NCI-H526 (cell line): ENCODE data around the gene PGPEP1.
"Not testable (repeated sequence)": the region's sequence is repeated elsewhere in the genome, so short reads cannot be mapped to it uniquely, and the experiment has no call there.

Experiments
- DNase-seq, 2 experiments: peaks; one replicate each; lab custom pipeline; 2025; lab: John Stamatoyannopoulos, UW

The PGPEP1 gene

DNA sequence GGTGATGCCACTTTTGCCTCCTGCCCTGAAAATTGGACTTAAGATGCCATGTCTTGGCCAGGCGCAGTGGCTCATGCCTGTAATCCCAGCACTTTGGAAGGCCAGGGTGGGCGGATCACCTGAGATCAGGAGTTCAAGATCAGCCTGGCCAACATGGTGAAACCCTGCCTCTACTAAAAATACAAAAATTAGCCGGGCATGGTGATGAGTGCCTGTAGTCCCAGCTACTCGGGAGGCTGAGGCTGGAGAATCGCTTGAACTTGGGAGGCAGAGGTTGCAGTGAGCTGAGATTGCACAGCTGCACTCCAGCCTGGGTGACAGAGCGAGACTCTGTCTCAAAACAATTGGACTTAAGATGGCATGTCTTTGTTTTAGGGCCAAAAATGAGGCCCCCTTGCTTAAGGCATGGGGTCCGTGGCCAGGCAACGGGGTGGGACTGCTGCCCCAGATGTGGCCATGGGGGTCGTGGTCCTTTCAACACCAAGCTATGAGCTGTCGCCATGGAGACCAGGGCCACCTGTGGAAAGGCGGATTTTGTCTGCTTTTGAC is 24.0 kb downstream of the PGPEP1 start:
- DNase-seq, result not testable (repeated sequence)

DNA sequence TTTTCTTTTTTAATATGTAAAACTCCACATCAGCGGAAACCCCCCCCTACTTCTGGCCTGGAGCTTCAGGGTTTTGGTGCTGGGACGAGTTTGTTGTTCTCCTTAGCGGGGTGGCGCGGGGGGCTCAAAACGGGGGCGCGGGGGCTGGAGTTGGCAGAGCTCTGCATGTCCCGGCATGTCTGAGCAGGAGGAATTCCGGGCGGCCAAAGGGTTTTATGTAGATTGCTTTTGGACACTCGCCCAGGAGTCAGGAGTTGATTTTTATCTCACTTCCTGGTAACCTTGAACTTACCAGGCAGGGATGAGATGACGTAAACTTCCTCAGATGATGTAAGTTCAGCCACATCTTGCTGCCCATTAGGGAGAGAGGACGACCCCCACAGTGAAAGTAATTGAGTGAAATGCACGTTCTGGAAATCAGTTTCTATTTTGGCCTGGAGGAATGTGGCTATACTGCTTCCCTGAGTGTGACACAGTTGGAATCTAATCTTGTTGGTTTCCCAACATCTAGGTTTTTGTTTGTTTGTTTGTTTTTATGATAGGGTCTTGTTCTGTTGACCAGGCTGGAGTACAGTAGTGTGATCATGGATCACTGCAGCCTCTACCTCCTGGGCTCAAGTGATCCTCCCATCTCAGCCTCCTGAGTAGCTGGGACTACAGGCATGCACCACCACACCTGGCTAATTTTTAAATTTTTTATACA is 24.6 kb downstream of the PGPEP1 start:
- peak in 1 of 2 experiments; percentile 37 for DNase-seq

DNA sequence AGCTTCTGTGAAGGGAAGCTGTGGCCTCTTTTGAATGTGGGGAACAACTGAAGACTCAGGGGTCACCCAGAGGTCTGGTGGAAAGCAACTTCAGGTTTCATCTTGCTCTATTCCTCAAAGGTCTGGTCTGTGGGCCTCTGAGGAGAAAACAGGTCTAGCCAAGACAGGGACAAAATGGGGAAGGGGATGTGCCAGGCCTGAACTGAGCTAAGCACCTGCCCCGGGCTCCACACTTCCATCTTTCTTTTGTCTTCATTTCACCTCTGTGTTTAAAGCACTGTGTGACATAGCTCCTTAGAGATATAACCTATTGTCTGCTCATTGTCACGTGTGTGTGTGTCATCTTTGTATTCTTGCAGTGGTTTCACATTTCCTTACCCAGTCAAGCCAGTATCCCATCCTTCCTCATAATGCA is 25.6 kb downstream of the PGPEP1 start:
- no peak for DNase-seq

DNA sequence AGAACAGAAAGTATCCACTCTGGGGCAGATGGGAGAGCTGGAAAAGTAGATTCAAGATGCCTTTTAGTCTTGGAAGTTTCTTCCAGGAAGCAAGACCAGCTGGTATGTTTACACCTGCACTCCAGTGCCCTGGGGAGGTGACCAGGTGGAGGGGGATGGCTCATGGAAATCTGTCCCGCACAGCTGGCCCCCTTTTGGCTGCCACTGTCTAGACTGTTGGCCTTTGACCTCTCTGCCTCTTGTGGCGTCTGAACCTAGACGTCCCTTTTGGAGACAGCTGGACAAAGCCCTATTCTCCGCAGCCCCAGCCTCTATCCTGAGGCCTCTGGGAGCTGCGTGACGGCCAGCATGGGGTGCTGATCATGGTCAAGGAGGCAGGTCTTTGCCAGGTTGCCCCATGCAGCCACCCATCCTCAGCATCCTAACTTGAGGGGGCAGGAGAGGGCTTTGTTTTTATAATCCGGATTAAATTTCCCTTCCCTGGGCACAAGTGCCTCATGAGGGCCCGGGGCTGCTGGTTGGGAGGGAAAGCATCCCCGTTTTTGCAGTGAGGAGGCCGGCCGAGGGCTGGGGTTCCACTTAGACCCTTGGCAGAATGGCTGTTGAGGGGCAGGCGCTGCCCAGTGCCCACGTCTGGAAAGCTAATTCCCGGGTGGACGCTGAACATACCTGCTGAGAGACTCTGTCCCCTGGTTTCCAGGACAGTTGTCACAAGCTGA is 28.3 kb downstream of the PGPEP1 start:
- no peak for DNase-seq

DNA sequence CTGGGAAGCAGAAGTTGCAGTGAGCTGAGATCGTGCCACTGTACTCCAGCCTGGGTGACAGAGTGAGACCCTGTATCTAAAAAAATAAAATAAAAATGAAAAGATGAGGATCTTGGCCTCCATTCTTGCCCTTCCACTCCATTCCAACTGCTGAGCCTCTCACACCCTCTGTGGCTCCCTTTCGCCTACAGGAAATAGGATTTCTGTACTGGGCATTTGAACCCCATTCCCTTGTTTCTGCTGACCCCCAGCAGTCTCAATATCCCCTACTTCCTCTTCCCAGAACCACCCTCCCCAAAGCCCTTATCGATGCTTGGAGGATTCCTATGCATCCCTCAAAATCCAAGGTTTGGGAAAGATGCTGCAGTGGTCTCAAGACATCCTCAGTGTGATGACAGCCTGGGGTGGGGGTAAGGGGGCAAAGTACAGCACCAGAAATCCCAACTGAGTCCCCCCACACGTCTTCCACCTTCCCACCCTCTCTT is 33.1 kb downstream of the PGPEP1 start:
- DNase-seq, result no peak

DNA sequence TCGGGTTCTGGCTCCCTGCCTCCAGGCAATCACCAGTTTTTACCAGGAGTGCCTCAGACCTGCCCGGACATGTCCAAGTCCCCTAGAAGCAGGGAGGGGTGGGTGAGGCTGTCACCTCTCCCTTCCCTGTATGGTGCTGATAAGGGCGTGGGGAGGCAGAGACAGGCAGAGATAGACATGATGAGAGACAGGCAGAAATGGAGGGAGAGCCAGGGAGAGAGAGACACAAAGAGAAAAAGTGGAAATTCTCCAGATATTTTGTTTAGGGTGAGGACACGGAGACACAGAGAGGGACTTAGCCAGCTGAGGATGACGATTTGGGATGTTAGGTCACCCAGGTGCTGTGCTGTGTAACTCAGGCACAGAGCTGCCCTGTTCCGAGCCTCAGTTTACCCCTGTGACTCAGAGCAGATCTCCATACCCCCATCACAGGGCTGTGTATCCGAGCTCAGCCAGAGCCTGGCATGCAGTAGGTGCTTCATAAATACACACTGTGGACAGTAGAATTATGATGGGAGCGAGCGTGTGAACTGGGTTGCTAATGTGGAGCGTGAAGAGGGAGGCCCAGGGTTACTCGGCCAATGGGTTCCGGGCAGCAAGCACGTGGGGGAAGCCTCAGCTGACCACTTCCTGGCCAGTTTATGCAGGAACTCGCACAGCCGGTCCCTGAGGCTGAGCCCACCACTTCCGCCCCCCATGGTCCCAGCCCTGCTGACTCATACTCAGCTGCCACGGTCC is 33.7 kb downstream of the PGPEP1 start:
- peak in 1 of 2 experiments; percentile 33 for DNase-seq

DNA sequence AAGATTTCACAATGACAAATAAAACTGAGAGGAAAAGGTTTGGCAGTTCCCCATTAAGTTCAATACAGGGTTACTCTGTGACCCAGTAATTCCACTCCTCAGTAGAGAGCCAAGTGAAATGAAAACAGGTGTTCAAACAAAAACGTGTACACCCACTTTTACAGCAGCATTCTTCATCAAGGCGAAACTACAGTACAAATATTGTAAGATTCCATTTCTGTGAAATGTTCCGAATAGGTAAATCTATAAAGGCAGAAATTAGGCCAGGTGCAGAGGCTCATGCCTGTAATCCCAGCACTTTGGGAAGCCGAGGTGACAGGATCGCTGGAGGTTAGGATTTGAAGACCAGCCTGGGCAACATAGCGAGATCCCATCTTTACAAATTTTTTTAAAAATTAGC is 36.6 kb downstream of the PGPEP1 start:
- DNase-seq, result no peak

DNA sequence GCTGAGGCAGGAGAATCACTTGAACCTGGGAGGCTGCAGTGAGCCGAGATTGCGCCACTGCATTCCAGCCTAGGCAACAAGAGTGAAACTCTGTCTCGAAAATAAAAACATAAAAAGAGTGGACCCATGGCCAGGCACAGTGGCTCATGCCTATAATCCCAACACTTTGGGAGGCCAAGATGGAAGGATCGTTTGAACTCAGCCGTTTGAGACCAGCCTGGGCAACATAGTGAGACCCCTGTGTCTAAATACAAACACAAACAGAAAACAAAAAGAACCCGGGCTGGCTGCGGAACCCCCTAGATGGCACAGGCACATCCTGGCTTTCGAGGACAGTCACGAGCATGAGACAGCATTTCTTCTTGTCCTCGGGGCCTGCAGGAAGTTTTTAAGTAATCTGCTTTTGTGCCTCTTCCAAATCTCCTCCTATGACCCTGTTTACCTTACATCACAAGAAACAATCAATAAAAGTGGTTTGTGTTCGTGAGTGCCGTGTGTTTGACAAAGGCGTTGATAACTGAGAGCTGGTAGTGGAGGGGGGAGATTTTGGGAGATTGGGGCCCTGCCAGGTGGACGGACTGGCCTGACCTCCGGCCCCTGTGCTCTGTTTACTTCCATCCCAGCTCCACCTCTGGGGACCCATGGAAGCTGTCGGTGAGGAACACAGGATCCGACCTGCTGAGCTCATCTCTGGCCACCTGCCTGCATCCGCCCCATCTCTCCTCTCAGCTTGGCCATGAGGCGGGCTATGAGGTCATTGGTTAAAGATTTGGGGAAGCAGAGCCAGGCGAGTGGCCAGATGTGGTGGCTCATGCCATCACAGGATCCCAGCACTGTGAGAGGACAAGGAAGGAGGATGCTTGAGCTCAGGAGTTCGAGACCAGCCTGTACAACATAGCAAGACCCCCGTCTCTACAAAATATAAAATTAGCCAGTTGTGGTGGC is 39.7 kb downstream of the PGPEP1 start:
- DNase-seq, result no peak

DNA sequence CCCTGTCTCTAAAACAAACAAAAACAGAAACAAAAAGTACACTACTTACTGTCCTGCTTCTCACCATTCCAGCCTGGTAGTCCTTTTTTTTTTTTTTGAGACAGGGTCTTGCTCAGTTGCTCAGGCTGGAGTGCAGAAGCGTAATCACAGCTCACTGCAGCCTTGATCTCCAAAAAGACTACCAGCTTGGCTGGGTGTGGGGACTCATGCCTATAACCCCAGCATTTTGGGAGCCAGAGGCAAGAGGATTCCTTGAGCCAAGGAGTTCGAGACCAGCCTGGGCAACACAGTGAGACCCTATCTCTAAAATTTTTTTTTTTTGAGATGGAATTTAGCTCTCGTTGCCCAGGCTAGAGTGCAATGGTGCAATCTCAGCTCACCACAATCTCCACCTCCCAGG is 40.4 kb downstream of the PGPEP1 start:
- no peak for DNase-seq

DNA sequence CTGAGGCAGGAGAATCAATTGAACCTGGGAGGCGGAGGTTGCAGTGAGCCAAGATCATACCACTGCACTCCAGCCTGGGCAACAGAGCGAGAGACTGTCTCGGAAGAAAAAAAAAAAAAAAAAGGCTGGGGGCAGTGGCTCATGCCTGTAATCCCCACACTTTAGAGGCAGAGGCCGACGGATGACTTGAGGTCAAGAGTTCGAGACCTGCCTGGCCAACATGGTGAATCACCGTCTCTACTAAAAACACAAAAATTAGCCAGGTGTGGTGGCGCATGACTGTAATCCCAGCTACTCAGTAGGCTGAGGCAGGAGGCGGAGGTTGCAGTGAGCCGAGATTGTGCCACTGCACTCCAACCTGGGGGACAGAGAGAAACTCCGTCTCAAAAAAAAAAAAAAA is 43.2 kb downstream of the PGPEP1 start:
- not testable (repeated sequence) for DNase-seq

DNA sequence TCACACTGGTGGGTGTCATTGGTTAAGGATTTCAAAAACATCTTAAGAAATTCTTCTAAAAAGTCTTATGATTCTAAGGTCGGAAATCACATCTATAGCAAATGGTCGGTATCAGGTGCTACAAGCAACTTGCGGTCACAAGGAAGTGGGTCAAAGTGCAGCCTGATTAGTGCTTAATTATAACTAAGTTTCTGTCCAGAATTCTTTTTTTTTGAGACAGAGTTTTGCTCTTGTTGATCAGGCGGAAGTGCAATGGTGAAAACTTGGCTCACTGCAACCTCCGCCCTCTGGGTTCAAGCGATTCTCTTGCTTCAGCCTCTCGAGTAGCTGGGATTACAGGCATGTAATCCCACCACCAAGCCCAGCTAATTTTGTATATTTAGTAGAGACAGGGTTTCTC is 44.4 kb downstream of the PGPEP1 start:
- no peak for DNase-seq

DNA sequence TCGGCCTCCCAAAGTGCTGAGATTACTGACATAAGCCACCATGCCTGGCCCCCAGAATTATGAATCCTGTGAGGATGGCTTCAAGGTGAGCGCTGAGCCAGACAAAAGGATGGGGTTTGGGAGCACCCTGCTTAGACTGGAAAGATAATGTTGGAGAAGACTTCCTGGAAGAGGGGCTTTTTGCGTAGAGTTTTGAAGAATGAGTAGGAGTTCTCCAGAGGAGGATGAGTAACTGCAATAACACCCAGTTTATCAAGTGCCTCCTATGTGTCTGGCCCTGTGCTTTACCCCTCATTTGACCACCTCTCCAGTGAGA is 44.9 kb downstream of the PGPEP1 start:
- DNase-seq, result no peak

DNA sequence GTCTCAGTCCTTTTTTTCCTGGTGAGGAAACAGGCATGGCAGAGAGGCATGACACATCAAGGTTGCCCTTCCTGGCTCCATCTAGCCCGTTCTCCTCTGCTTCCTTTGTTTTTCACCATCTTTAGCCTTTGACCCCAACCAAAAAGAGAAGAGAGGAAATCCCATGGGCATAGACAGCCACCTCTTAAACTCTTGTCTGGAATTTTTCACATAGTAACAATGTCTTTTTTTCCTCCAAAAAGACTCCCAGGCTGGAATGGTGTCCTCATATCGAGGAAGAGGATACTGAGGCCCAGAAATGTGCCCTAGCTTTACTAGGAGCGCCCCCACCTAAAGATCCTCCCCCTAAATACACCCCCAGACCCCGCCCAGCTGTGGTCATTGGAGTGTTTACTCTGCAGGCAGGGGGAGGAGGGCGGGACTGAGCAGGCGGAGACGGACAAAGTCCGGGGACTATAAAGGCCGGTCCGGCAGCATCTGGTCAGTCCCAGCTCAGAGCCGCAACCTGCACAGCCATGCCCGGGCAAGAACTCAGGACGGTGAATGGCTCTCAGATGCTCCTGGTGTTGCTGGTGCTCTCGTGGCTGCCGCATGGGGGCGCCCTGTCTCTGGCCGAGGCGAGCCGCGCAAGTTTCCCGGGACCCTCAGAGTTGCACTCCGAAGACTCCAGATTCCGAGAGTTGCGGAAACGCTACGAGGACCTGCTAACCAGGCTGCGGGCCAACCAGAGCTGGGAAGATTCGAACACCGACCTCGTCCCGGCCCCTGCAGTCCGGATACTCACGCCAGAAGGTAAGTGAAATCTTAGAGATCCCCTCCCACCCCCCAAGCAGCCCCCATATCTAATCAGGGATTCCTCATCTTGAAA is 45.5 kb downstream of the PGPEP1 start, which contains the start of gene GDF15:
GDF15 (plus strand) TSS at position 484 of the 868 bp plus-strand sequence; CDS start at position 516, 32 bp downstream.
- DNase-seq, result peak in 1 of 2 experiments; percentile 18

DNA sequence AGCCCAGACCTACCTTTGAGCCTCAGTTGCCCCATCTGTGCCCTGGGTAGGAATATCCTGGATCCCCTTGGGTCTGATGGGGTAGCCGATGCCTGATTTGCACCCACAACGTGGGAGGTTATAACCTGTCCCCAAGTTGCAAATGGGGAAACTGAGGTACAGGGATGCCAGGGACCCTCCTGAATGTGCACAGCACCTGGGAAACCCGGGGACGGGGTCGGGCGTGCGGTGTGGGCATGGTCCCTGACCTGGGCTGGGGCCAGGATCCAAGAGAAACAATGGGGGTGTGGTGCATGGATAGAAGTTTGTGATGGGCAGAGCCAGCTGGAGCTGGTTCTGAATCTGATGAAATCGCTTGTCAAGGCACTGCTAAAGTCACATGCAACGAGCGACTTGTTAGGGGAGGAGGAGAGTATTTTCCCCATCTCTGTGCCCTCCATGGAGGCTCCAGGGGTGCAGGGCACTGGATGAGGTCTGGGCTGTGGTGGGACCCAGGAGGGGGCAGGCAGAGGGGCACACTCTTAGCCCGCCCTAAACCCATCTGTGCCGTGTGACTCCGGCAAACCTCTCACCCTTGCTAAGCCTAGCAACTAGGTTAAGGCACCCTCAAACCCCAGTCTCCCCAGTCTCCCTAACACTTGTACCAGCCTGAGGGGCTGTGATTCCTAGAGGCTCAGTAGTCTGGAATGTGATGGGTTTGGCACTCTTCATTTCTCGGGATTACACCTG is 46.3 kb downstream of the PGPEP1 start:
- DNase-seq, result no peak

DNA sequence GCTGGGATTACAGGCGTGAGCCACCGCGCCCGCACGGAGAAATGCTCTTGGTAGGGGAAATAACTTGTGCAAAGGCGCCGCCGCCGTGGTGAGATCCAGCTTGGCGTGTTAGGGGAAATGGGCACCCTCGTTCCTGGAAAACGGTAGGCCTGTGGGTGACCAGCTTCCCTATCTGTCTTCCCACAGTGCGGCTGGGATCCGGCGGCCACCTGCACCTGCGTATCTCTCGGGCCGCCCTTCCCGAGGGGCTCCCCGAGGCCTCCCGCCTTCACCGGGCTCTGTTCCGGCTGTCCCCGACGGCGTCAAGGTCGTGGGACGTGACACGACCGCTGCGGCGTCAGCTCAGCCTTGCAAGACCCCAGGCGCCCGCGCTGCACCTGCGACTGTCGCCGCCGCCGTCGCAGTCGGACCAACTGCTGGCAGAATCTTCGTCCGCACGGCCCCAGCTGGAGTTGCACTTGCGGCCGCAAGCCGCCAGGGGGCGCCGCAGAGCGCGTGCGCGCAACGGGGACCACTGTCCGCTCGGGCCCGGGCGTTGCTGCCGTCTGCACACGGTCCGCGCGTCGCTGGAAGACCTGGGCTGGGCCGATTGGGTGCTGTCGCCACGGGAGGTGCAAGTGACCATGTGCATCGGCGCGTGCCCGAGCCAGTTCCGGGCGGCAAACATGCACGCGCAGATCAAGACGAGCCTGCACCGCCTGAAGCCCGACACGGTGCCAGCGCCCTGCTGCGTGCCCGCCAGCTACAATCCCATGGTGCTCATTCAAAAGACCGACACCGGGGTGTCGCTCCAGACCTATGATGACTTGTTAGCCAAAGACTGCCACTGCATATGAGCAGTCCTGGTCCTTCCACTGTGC is 47.9 kb downstream of the PGPEP1 start:
- DNase-seq, result peak; percentile 79 to 86

DNA sequence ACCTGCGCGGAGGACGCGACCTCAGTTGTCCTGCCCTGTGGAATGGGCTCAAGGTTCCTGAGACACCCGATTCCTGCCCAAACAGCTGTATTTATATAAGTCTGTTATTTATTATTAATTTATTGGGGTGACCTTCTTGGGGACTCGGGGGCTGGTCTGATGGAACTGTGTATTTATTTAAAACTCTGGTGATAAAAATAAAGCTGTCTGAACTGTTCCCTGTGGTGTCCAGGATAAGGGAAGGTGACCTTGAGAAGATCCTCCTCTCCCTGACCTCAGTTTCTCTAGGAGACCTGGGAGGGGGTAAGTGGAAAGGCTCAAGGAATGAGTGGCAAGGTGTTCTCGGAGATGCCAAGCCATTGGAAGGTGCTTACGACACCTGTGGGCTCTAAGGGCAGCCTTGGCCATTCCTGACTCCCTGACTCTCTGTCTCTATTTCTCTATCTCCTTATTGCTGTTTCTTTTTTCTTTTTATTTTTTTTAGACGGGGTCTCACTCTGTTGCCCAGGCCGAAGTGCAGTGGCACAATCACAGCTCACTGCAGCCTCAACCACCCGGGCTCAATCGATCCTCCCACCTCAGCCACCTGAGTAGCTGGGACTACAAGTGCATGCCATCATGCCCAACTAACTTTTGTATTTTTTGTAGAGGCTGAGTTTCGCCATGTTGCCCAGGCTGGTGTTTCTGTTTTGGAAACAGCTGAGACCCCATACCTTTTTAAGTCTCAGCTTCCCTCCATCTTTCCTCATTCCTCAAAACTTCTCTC is 48.7 kb downstream of the PGPEP1 start:
- DNase-seq, result no peak

DNA sequence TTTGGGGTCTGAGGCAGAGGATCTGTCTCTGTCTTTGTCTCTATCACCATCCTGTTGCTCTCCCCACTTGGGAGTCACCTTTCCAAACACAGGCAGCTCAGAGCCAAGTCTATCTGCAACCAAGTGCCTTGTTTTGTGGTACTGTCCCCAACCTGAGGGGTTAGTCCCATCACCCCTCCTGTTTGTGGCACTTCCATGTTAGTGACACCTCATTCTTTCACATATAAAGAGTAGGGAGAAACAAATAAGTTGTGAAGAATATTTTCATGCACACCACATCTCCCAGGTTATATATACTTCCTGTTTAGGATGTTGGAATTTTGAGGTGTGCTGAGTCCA is 49.3 kb downstream of the PGPEP1 start:
- no peak for DNase-seq
